A673 (cell line): ENCODE data around the gene PDE4B.

Experiments used
- EZH2 ChIP-seq: fragments of 200-600 bp; sonication (generic); IDR thresholded peaks from 2 replicates; pipeline ENCODE4 v1.6.1; 2017; ENCODE audit warnings: borderline replicate concordance, low read depth, mild to moderate bottlenecking, mixed read lengths, antibody characterized with exemption, low read length; ENCODE audit not compliant: poor library complexity, severe bottlenecking
- TF ChIP-seq, protein P1 (sequence below): fragments of 300-800, 200-600 bp; sonication (generic); conservative IDR thresholded peaks from 2 replicates; pipeline ENCODE4 v1.5.1; 2017; ENCODE audit warnings: low read depth, mild to moderate bottlenecking, antibody characterized with exemption, low read length, moderate library complexity, mixed read lengths

DNA sequence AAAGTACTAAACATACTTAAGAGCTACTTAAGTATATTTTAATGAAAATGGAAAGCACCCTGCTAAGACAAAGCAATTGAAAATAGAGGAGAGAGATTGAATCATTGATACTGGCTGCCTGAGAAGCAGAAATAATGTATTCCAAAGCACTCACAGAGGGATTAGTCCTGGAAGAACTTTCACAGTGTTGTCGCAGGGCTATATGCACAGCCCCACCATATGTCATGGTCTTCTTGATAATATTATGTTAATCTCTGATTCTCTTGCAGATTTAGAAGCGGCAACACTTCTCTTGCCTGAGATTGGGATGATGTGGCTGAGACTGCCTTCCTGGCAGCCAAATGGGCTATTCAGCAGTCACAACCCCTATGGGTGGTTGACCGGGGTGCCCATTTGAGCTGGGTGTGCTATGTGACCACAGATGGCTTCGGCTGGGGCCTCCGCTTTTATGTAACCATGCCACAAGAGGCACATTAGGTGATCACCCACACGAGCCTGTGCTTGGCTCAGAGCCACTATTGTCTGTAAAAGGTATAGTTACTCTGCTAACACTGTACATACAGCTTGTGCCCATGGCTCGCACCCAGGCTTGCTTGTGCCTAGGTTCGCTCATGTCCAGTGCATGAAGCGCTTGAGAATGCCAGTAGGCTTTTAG, 589.1 kb downstream of the PDE4B start:
- TF ChIP-seq, protein P1, sequence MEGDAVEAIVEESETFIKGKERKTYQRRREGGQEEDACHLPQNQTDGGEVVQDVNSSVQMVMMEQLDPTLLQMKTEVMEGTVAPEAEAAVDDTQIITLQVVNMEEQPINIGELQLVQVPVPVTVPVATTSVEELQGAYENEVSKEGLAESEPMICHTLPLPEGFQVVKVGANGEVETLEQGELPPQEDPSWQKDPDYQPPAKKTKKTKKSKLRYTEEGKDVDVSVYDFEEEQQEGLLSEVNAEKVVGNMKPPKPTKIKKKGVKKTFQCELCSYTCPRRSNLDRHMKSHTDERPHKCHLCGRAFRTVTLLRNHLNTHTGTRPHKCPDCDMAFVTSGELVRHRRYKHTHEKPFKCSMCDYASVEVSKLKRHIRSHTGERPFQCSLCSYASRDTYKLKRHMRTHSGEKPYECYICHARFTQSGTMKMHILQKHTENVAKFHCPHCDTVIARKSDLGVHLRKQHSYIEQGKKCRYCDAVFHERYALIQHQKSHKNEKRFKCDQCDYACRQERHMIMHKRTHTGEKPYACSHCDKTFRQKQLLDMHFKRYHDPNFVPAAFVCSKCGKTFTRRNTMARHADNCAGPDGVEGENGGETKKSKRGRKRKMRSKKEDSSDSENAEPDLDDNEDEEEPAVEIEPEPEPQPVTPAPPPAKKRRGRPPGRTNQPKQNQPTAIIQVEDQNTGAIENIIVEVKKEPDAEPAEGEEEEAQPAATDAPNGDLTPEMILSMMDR, result no peak
- TF ChIP-seq EZH2, result no peak
